ENCODE results near the gene GALNT10. TPM values are rescaled to one million over a fixed set of nuclear protein-coding genes. Genes with fewer than 3 reads are reported as not detected.

The GALNT10 gene
- total and polyA plus RNA-seq, 2 experiments from 2014 or later: 43.0 to 45.9 TPM

GRCh38 chr5:154375329-154376008 lies 184.9 kb downstream of the GALNT10 start:
- Histone ChIP-seq H3K27me3 (no peaks in the 10 kb centered on the region), H3K9me3 (ENCODE audit: low read depth) (no peaks in the 10 kb centered on the region), H3K4me2 (no peak overlapping the region), H3K36me3 (replicated peaks; ENCODE audit: insufficient read depth, low read depth) (no peaks in the 10 kb centered on the region), H3K4me1 (ENCODE audit: insufficient read depth) (no peaks in the 10 kb centered on the region), H3K79me2 (no peaks in the 10 kb centered on the region), H3K27ac (no peak overlapping the region), H4K20me1 (ENCODE audit: insufficient read depth, poor library complexity, severe bottlenecking) (no peaks in the 10 kb centered on the region), H3K4me3 (no peak overlapping the region), H3K9me2 (replicated peaks; ENCODE audit: insufficient read depth) (no peaks in the 10 kb centered on the region), H2AFZ (no peak overlapping the region)
- WGBS (ENCODE audit: low lambda C conversion rate, missing lambda C conversion rate): 71% methylated on average over 3 of the region's 3 CpGs
- TF ChIP-seq EZH2phosphoT487 (IDR thresholded peaks at IDR 0.05; ENCODE audit: low read depth, severe bottlenecking, unreplicated experiment) (no peak), EZH2 (IDR thresholded peaks at IDR 0.05; ENCODE audit: borderline replicate concordance) (no peak), CTCF (IDR thresholded peaks at IDR 0.05; ENCODE audit: poor library complexity) (no peak)
- no peak for DNase-seq (ENCODE audit: low spot score)

- Histone ChIP-seq H2AFZ (no peak overlapping the region), H3K4me3 (no peak overlapping the region), H3K27ac (no peak overlapping the region), H3K4me2 (no peak overlapping the region), H4K20me1 (ENCODE audit: insufficient read depth, poor library complexity, severe bottlenecking) (no peaks in the 10 kb centered on the region), H3K27me3 (no peaks in the 10 kb centered on the region), H3K9me3 (ENCODE audit: low read depth) (no peaks in the 10 kb centered on the region), H3K79me2 (no peaks in the 10 kb centered on the region), H3K4me1 (ENCODE audit: insufficient read depth) (no peaks in the 10 kb centered on the region), H3K9me2 (replicated peaks; ENCODE audit: insufficient read depth) (no peaks in the 10 kb centered on the region), H3K36me3 (replicated peaks; ENCODE audit: insufficient read depth, low read depth) (no peaks in the 10 kb centered on the region)
- TF ChIP-seq EZH2phosphoT487 (IDR thresholded peaks at IDR 0.05; ENCODE audit: low read depth, severe bottlenecking, unreplicated experiment) (no peak), EZH2 (IDR thresholded peaks at IDR 0.05; ENCODE audit: borderline replicate concordance) (no peak), CTCF (IDR thresholded peaks at IDR 0.05; ENCODE audit: poor library complexity) (no peak)
- DNase-seq (ENCODE audit: low spot score): no peak
- WGBS (ENCODE audit: low lambda C conversion rate, missing lambda C conversion rate): 60% methylated on average over 4 of the region's 4 CpGs
Observed at GRCh38 chr5:154376481-154376880, 185.9 kb downstream of the GALNT10 start.

GRCh38 chr5:154377754-154378533 lies 187.4 kb downstream of the GALNT10 start:
- no peaks in the 10 kb centered on the region for H4K20me1 ChIP-seq (ENCODE audit: insufficient read depth, poor library complexity, severe bottlenecking)
- 91% methylated on average over 4 of the region's 4 CpGs for WGBS (ENCODE audit: low lambda C conversion rate, missing lambda C conversion rate)
- no peaks in the 10 kb centered on the region for H3K27me3 ChIP-seq
- H3K4me1 ChIP-seq (ENCODE audit: insufficient read depth): no peaks in the 10 kb centered on the region
- H3K27ac ChIP-seq: no peak overlapping the region
- DNase-seq (ENCODE audit: low spot score): no peak
- H3K79me2 ChIP-seq: no peaks in the 10 kb centered on the region
- no peaks in the 10 kb centered on the region for H3K9me3 ChIP-seq (ENCODE audit: low read depth)
- no peak overlapping the region for H2AFZ ChIP-seq
- no peaks in the 10 kb centered on the region for H3K36me3 ChIP-seq (replicated peaks; ENCODE audit: insufficient read depth, low read depth)
- H3K4me2 ChIP-seq: no peak overlapping the region
- no peaks in the 10 kb centered on the region for H3K9me2 ChIP-seq (replicated peaks; ENCODE audit: insufficient read depth)
- TF ChIP-seq EZH2phosphoT487 (IDR thresholded peaks at IDR 0.05; ENCODE audit: low read depth, severe bottlenecking, unreplicated experiment) (no peak), CTCF (IDR thresholded peaks at IDR 0.05; ENCODE audit: poor library complexity) (no peak), EZH2 (IDR thresholded peaks at IDR 0.05; ENCODE audit: borderline replicate concordance) (no peak)
- H3K4me3 ChIP-seq: no peak overlapping the region
